IPS-NIHi7 (cell line): ENCODE results near the gene SPACA1.
A peak's percentile ranks its signal among the peaks of the same experiment; 100 is the strongest.
"Not testable (repeated sequence)": the region's sequence is repeated elsewhere in the genome, so short reads cannot be mapped to it uniquely, and the experiment has no call there.

Source experiments
- DNase-seq: peaks from one replicate; pipeline ENCODE4 v3.0.0; 2012; ENCODE audit warnings: mixed read lengths; ENCODE audit errors: extremely low spot score

SPACA1 gene, protein sequence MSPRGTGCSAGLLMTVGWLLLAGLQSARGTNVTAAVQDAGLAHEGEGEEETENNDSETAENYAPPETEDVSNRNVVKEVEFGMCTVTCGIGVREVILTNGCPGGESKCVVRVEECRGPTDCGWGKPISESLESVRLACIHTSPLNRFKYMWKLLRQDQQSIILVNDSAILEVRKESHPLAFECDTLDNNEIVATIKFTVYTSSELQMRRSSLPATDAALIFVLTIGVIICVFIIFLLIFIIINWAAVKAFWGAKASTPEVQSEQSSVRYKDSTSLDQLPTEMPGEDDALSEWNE

DNA sequence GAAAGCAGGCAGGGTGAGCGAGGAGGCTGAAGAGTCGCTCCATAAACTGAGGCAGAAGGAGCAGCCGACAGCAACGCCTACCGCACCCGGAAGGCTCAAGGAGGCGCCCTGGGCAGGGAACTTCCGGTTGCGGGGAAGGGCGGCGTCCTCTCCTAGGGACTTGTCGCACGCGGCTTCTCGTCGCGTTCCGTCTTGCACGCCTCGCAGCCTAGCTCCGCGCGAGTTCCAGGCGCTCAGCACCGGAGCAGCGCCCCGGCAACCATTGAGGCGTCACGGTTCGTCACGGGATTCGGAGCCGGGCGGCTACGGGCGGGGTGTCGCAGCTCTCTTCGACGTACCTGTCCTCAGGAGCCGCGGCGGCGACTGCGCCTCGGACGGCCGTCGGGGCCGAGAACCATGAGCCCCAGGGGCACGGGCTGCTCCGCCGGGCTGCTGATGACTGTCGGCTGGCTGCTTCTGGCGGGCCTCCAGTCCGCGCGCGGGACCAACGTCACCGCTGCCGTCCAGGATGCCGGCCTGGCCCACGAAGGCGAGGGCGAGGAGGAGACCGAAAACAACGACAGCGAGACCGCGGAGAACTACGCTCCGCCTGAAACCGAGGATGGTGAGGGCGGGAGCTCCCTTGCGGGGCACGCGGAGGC is at the start of gene SPACA1:
SPACA1 (plus strand) TSS at position 332 of the 641 bp plus-strand sequence; CDS start at position 397, 65 bp downstream.
- no peak for DNase-seq

DNA sequence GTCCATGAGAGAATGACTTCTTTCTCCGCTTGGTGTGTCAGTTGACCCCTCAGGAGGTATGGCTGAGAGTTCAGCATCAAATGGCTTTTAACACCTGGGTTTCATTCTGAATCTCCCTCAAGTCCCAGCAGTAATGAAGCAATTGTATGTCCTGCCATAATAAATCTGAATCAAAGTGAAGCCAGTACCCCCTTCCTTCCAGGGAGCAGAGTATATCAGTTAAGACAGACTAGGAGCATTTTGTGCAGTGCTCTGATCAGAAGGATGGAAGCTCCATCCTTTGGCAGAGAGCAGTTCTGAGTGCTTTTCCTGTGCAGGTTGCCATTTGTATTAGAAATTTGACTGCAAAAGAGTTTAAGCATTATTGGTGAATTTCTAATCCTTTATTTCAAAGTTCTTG is 46.9 kb upstream of the SPACA1 start:
- DNase-seq = no peak

DNA sequence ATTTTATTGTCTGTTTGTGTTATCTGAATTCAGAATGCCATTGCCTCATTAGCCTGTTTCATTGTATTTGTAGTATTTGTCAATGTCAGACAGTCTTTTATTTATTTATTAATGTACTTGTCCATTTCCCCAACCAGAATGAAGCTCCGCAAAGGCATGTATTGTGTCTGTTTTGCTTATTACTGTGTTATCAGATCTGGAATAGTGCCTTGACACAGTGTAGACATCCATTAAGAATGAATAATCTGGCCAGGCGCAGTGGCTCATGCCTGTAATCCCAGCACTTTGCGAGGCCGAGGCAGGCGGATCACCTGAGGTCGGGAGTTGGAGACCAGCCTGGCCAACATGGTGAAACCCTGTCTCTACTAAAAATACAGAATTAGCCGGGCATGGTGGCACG is 46.4 kb upstream of the SPACA1 start:
- not testable (repeated sequence) for DNase-seq

DNA sequence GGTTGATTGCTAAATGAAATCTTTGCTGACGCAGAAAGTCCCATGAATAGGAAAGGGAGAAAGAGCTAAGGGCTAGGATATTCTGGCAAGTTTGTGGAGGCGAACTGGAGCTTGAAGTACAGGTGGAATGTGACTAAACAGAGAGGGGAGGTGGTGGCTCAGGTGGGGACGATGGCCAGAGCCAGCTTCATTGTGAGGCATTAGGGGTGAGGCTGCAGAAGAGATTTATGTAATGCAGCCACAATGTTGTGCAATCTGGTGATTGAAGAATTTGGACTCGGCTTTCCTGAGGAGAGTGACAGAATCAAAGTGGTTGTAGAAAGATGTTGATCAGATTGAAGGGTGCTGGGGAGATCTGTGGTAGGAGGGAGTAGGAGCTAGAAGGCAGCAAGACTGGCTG is 42.9 kb upstream of the SPACA1 start:
- no peak for DNase-seq

DNA sequence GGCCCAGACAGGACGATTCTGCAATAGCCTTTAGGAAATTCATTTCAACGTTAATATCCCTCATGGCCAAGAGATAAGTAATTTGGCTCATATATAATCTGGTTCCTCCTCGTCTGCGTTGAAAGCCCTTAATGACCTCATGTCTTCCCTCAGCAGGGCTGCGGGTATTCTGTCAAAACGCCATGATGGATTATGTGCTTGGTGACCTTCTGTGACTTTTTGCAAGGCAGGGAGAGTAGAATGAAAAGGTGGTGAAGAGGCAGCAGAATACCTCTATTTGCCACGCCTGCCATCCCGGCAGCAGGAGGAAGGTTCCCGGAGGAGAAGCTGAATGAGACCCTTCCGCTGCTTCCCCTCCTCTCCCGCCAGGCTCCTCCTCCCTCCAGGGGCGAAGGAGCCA is 41.1 kb upstream of the SPACA1 start:
- no peak for DNase-seq

DNA sequence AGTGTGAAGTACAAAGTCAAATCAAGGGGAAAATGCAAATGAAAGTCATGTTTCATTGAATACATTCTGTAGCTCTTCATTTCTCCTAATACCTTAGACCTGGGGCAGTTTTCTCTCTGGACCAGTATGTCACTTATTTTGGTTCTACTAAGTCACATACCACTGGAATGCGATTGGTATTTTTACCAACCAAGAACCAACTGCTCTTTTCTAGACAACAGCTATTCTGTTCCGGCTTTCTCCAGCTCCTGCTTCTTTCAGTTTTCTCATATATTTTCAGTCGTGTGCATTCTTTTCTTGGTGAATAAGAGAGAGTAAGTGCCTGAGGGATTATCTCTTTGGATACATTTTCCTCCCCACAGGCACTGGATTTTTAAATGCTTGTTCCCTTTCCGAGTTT is 39.2 kb upstream of the SPACA1 start:
- DNase-seq = no peak

DNA sequence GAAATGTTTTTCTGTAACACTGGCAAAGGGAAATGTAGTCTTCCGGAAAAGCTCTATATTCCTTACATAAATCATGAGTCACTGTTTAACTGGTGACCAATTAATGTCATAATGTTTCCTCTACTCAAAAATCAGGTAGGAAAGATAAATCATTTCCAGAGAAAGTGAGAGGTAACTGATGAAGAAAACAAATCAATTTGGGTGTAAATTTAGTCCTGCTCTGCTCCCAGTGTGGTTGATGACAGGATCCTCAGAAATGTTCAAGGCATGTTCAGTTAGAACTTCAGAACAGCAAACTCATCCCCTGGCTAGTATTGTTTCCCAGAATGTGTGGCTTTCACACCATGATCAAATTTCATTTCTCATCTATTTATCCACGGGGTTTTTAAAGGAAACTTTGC is 38.8 kb upstream of the SPACA1 start:
- DNase-seq = no peak

DNA sequence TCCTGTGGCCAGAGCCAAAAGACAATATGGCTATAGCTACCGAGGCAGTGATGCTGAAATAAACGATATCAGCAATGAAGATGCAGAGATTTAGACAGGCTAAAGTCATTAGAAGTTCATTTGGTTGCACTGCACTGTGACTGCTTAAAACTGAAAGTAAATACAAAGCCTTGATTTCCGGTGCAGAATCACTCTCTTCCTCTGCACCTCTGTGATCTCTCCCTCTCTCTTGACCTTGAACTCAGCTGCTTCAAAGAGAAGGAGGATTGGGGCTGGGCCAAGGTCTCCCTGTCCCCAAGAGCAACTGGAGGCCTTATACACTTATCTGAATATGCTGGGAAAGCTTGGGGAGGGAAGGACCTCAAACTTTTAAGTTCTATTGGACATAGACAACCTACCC is 34.6 kb upstream of the SPACA1 start:
- DNase-seq = no peak

DNA sequence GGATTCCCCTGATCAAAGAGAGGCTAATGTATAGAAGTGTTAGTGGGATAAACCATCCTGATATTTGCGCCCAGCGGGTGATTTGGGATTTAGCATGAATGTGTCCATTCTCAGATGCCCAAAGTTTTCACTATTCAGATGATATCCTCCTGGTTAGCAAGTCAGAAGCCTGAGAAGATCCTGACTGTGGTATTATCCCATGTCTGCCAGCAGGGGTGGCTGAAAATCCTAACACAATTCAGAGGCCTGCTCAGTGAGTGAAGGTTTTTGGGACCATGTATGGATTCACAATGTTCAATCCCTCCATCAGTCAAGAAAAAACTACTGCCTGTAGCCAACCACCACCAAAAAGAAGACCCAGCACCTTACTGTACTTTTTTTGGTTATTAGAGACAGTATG is 34.1 kb upstream of the SPACA1 start:
- DNase-seq = peak; percentile 52

DNA sequence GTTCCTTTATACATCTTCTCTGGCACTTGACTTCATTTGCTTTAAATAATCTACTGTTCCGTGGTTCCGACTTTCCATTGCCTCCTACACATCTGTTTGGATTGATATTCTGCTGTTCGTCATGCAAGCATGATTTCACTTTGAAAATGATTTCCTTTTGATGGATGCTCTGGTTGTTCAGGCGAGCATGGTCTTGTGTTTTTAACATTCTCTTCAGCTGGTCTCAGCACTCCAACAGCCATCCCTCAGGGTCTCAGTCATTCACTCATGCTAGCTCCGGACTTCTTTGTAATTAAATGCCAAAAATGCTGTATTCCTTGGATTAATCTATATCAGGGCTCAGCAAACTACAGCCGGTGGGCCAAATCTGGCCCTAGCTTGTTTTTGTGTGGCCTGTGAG is 27.2 kb upstream of the SPACA1 start:
- DNase-seq = no peak

DNA sequence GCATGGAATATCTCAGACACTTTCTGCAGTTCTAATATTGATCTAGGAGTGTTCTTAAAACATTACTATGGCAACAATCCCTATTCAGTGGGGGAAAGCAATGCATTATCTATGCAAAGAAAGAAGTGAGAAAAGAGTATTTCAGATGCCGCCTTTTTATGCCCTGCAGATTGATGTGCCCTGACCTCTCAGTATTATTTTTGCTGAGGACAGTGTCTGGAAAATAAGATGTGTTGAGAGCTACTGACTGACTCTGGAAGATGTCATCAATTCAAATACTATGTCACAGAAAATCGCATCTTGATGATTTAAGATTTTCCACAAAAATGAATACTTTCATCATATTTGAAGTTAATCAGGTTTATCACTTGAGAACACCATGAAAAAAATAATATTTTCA is 22.9 kb upstream of the SPACA1 start:
- DNase-seq = no peak

DNA sequence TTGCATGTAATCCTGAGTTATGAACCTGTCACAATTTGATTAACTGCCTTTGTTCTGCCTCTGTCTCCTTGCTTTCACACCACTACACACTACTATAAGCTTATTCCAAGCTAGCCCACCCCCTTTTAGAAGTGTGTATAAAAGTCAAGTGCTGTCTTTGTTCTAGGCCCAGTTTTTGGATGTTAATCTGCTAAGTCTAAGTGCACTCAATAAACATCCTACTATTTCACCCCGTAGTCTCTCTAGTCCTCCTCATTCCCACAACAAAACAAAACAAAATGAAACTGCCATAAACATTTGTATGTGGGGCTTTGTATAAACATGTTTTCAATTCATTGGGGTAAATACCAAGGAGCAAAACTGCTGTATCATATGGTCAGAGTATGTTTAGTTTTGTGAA is 16.1 kb upstream of the SPACA1 start:
- no peak for DNase-seq

DNA sequence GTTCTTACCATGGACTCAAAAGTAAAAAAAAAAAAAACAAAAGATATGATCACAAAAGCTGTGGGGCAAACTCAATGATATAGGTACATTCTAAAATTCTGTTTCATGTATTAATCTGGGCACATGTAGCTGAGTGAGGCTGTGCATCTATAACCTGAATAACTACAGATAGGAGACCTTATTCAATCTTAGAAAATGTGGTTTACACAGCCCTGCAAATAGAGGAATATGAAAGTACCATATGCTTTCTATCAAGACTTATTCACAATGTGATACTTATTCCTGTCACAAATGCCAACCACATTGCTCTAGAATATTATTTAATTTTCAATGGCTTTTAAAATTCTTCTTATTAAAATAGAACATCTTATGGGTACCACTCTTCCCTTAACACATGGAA is 3.1 kb upstream of the SPACA1 start:
- no peak for DNase-seq

DNA sequence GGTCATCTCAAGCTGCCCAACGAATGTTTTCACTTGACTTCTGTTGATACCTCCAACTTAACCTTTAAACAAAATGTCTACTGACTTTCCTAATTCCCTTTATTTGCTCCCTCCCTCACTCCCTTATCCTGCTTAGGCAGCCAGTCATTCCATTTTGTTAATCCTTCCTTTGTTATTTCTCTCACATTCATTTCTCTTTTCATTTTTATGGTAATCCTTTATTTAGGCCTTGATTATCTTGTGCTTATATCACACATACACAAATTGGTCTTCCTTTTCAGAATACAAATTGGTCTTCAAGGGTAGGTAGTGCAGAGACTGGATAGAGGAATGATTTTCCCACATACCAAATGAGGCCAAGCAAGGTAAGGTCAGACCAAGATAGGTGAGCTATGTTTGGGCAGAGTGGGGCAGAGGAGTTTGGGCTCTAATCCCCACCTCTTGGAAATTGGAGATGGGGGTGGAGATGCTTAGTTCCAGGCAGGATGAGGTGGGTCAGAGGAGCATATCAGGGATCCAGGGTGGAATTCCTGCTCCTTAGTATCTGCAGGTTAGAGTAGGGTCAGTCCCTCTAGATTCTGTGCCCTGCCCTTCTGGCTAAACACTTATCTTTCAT is 2.0 kb upstream of the SPACA1 start:
- DNase-seq = no peak

DNA sequence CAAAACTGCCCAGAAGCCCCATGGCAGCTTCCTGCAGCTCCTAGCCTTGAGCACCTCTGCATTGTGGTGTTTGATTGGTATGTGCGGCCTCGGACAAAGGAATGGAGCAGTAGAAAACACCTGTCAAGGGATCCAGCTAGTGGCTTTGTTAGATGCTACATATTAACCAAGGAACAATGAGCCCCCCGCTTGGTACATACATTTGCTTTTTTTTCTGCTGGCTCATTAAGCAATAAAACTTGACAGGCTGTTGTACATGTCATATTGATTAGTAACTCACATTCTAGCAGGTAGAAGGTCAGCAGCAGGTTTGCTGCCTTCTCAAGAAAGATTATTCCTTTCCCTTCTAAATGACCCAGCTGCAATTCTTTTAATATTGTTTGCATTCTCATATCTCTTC is 937 bp downstream of the SPACA1 start:
- DNase-seq = no peak

DNA sequence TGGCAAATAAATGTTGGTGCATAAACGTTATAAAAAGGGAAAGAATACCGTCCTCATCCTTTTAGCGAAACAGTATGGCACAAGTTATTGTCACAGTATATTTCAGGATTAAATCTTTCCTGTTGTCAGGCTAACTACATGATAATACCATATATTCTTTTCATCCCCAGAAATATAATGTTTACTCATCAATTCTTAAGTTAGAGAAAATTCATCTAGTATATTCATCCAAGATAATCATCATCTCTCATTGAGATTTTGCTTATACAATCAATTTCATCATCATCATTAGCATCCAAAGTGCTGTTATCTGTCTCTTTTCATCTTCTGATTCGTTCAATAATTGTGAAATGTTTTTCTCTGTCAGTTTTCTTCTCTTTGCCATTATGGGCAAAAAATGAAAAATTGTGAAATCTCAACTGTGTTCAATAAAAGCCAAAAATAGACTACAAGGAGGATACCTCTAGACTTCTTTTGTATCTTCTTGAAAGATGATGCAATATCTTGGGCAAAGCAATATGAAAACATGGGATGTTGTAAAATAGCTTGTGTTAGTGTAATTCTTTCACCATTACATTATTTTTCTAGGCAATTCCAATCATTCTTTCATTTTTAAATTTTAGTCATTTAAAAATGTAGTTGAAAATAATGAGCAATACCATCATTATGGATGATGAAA is 2.6 kb downstream of the SPACA1 start:
- no peak for DNase-seq

DNA sequence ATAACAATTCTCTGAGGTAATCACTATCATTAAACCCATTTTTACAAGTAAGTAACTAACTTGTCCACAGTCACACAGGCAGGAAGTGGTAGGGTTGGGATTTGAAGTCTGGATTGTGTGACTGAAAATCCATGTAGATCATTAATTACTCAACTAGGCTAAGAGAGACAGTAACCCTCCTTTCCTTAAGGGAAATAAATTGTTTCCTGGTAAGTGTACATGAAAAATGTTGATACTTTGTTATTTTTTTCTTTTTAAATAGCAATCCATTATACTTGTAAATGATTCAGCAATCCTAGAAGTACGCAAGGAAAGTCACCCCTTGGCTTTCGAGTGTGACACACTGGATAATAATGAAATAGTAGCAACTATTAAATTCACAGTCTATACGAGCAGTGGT is 11.6 kb downstream of the SPACA1 start:
- no peak for DNase-seq

DNA sequence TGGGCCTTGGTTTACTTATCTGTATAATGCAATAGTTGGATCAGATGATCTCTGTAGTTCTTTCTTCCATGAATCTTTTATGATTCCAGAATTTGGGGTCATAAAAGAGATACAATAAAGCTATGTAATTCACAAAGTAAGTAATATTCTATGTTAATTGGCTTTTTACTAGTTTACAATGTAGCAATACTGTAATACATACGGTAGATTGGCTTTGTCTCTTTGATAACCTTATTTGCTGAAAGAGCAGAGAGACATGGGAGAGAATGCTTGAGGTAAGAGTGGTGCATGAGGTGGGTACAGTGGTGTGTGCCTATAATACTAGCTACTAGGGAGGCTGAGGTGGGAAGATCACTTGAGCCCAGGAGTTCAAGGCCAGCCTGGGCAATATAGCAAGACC is 14.7 kb downstream of the SPACA1 start:
- no peak for DNase-seq

DNA sequence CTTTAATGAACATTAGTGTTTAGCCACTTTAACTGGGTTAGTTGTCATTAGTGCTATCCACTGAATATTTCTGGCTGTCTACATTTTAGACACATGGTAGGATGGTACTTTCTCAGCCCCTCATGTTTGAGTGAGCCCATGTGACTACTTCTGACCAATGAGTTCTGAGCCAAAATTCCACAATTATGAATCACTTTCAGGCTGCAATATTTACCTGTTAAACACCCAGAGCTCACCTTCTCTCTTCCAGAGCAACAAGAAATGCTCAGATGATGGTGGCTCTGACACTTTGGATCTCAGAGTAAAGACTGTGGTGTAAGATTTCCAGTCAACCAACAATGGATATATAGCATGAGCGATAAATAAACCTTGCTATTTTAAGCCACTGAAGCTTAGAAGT is 24.8 kb downstream of the SPACA1 start:
- DNase-seq = no peak

DNA sequence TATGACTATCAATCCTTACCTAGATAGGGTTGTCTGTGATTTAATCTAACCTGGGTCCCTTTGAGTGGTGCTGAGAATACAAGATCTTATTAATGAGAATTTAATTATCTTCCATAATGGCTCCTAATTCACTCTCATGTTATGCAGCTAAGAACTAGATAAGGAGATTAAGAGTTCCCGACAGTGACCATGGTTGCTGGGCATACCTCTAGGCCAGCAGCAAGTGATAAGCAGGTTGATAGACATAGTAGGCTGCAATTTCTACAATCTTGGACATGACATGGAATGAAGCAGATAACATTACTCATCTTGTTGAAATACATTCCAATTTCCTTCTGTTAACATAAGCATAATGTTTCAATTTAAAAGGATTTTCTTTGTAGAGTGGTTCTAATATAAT is 27.1 kb downstream of the SPACA1 start:
- DNase-seq = no peak

DNA sequence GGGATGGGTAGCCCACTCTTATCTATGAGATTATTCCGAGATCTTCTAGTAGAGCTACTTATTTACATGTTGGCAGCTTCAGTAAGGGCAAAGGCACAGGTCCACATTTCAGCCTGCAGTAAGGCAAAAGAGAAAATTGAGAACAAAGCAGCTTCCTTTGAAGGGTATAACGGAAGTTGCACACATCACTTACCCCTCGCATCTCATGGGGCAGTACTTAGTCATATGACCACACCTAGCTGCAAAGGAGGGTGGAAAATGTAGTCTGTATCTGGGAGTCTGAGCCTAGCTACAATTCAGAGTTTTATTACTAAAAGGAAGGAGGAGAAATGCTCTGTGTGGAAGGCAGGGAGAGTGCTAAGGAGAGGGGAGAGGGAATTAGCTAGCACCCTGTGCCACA is 29.7 kb downstream of the SPACA1 start:
- DNase-seq = no peak

DNA sequence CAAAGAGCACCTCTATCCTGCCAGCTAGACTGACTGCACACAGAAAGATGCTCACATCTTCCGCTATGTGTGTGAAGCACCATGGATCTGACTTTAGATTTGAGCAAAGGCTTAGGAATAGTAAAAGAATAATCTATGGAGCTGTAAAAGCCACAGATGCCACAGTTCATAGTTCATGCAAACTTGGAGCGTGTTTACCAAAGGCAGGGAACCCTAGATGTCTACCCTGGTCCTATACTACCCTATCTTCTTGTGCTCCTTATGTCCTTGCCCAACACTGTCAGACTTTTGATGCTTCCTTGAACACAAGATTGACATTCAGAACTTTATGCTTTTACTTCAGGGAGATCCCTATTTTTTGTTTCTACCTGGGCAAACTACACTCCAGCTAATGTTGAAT is 39.2 kb downstream of the SPACA1 start:
- no peak for DNase-seq

DNA sequence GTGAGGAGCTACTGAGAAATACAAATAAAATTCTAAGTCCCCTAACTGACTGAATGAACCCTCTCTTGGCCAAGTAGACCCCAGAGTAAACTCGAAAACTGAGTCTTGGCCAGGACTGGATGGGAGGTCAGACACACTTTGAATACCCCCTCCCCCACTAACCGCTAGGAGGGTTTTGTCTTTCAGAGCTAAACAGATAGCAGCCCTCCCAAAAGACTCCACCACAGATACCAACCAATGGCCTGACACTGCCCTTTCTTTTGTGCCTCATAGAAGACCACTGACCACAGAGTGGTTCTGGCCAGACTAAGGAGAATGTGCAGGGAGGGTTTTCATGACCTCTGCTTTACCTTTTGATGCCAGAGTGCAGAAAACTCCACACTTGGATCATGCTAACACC is 42.1 kb downstream of the SPACA1 start:
- peak; percentile 17 for DNase-seq
